ENCODE results near the gene ZNF365. TPM values are rescaled to one million over a fixed set of nuclear protein-coding genes. Genes with fewer than 3 reads are reported as not detected.

The ZNF365 gene
- polyA plus RNA-seq, 3 donors from 2014 or later = 4.2 to 9.8 (median 5.4) TPM

GRCh38 chr10:62381385-62382102 is 7.4 kb downstream of the ZNF365 start:
- Mint-ChIP-seq H3K27me3 (ENCODE audit: low read depth in 3 of 3) (peaks cover 7 to 10% (median 9%) of the 10 kb centered on the region in 3 donors), H3K4me1 (peaks cover 76 to 91% of the 10 kb centered on the region in 2 donors), H3K36me3 (peaks cover 0 to 7% (median 3%) of the 10 kb centered on the region in 3 donors), H3K9me3 (no peaks in the 10 kb centered on the region), H3K4me3 (peak overlapping the region in 1 of 5 donors; percentile 11), H3K27ac (peak overlapping the region in 2 of 6 donors; percentile 22 to 29)
- no peak for DNase-seq

DNA sequence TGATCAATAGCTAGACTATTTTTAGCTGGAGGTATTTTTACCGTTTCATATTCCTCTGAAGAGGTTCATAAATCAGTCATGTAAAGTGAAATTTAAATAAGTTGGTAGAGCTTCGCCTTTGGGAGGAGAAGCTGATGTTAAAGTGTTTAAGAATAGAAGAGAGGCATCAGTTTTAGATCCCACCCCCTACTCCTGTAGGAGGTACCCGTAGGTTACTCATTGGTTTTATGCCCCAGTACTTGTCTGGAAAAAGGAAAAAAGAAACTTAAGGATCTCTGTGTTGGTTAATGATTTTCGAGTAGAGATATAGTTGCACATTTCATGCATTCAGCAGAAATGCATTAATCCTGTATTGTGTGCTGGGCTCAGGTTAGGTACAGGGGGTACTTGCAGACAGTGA is 8.7 kb downstream of the ZNF365 start:
- peaks cover 77 to 92% of the 10 kb centered on the region in 2 donors for H3K4me1 Mint-ChIP-seq
- H3K36me3 Mint-ChIP-seq = peaks cover 3 to 14% (median 4%) of the 10 kb centered on the region in 3 donors
- no peak for DNase-seq
- H3K27me3 Mint-ChIP-seq (ENCODE audit: low read depth in 3 of 3) = peaks cover 7 to 12% (median 9%) of the 10 kb centered on the region in 3 donors
- H3K4me3 Mint-ChIP-seq = peak overlapping the region in 4 of 5 donors; percentile 51 to 75 (median 56)
- H3K9me3 Mint-ChIP-seq = no peaks in the 10 kb centered on the region
- peak overlapping the region; percentile 59 to 83 (median 62) for H3K27ac Mint-ChIP-seq

GRCh38 chr10:62384057-62384446 is 9.9 kb downstream of the ZNF365 start:
- Mint-ChIP-seq H3K36me3 (peaks cover 3 to 22% (median 5%) of the 10 kb centered on the region in 3 donors), H3K9me3 (no peaks in the 10 kb centered on the region), H3K27me3 (ENCODE audit: low read depth in 3 of 3) (peaks cover 7 to 11% (median 9%) of the 10 kb centered on the region in 3 donors), H3K4me3 (peak overlapping the region; percentile 65 to 85 (median 82)), H3K27ac (peak overlapping the region; percentile 62 to 93 (median 81)), H3K4me1 (peaks cover 81 to 92% of the 10 kb centered on the region in 2 donors)
- DNase-seq = peak; percentile 81 to 86 (median 82)

DNA sequence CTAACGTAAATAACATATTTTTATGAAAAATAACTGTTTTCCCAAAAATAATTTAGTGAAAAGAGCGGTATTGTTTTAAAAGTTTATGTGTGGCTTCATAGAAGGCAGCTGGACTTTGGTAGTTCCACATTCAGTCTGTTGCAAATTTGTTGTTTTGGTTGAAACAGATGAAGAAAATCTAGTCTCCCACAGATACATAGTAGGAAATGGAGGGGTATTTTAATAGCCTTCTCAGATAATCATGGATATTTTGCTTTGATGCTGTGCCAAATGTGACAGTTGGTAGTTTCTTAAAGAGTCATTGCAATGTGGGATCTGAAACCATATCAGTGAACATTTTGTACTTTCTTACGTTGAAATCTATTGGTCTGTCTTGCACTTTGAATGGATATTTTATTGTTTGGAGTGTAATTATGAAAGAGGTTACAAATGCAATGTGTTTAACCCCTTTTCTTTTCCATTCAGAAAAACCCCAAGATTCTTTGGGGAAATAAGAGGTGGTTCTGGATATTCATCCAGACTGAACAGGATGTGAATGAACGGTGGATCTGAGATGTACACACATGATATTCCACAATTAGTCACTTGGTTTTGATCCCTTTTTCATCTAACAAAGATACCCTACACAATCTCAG is 10.4 kb downstream of the ZNF365 start:
- DNase-seq = no peak
- peak overlapping the region; percentile 65 to 85 (median 82) for H3K4me3 Mint-ChIP-seq
- H3K4me1 Mint-ChIP-seq = peaks cover 80 to 94% of the 10 kb centered on the region in 2 donors
- H3K9me3 Mint-ChIP-seq = no peaks in the 10 kb centered on the region
- H3K27ac Mint-ChIP-seq = peak overlapping the region; percentile 62 to 93 (median 81)
- peaks cover 6 to 11% (median 11%) of the 10 kb centered on the region in 3 donors for H3K27me3 Mint-ChIP-seq (ENCODE audit: low read depth in 3 of 3)
- H3K36me3 Mint-ChIP-seq = peaks cover 3 to 22% (median 8%) of the 10 kb centered on the region in 3 donors

- peaks cover 4 to 11% (median 11%) of the 10 kb centered on the region in 3 donors for H3K27me3 Mint-ChIP-seq (ENCODE audit: low read depth in 3 of 3)
- H3K4me1 Mint-ChIP-seq = peaks cover 64 to 85% of the 10 kb centered on the region in 2 donors
- peaks cover 7 to 25% (median 16%) of the 10 kb centered on the region in 3 donors for H3K36me3 Mint-ChIP-seq
- H3K4me3 Mint-ChIP-seq = peak overlapping the region in 1 of 5 donors; percentile 26
- no peaks in the 10 kb centered on the region for H3K9me3 Mint-ChIP-seq
- DNase-seq = no peak
- H3K27ac Mint-ChIP-seq = peak overlapping the region in 3 of 6 donors; percentile 6 to 71 (median 33)
Observed at GRCh38 chr10:62386356-62387320, 12.5 kb downstream of the ZNF365 start.

GRCh38 chr10:62388328-62388727 is 14.2 kb downstream of the ZNF365 start:
- peak in 1 of 3 donors; percentile 39 for DNase-seq
- Mint-ChIP-seq H3K27me3 (ENCODE audit: low read depth in 3 of 3) (peaks cover 4 to 8% (median 7%) of the 10 kb centered on the region in 3 donors), H3K36me3 (peaks cover 13 to 29% (median 24%) of the 10 kb centered on the region in 3 donors), H3K4me1 (peaks cover 47 to 68% of the 10 kb centered on the region in 2 donors), H3K9me3 (no peaks in the 10 kb centered on the region), H3K4me3 (peak overlapping the region in 3 of 5 donors; percentile 14 to 68 (median 41)), H3K27ac (peak overlapping the region in 4 of 6 donors; percentile 12 to 80 (median 64))

DNA sequence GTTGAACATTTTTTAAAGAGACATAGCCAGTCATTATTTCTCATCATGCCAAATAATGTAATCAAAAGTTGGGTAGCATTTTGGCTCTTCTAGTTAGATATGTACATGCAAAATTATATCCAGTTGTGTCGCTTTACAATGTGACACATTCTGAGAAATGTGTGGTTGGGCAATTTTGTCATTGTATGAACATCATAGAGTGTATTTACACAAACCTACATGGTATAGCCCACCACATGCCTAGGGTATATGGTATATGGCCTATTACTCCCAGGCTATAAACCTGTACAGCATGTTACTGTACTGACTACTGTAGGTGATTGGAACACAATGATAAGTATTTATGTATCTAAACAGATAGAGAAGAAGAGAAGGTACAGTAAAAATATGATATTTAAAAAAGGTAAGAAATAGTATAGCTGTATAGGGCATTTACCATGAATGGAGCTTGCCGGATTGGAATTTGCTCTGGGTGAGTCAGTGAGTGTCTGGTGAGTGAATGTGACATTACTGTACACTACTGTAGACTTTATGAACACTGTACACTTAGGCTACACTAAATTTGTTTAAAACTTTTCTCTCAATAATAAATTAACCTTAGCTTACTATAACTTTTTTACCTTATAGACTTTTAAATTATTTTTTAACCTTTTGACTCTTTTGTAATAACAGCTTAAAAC is 16.5 kb downstream of the ZNF365 start:
- Mint-ChIP-seq H3K4me3 (no peak overlapping the region), H3K4me1 (peaks cover 26 to 45% of the 10 kb centered on the region in 2 donors), H3K9me3 (no peaks in the 10 kb centered on the region), H3K36me3 (peaks cover 18 to 29% (median 29%) of the 10 kb centered on the region in 3 donors), H3K27me3 (ENCODE audit: low read depth in 3 of 3) (peaks cover 0 to 4% (median 3%) of the 10 kb centered on the region in 3 donors), H3K27ac (no peak overlapping the region)
- no peak for DNase-seq

DNA sequence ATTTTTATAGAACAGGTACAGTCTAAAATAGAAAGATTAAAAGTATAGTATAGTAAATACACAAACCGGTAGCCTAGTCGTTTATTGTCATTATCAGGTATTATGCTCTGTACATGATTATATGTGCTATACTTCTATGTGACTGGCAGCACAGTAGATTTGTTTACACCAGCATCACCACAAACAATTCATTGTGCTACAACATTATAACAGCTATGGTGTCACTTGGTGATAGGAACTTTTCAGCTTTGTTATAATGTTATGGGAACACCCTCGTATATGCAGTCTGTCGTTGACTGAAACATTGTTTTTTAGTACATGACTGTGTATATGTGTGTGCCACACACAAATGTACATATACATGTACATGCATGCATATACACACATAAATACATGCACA is 19.1 kb downstream of the ZNF365 start:
- no peak for DNase-seq
- Mint-ChIP-seq H3K27me3 (ENCODE audit: low read depth in 3 of 3) (peaks cover 0 to 4% (median 2%) of the 10 kb centered on the region in 3 donors), H3K36me3 (peaks cover 22 to 31% (median 24%) of the 10 kb centered on the region in 3 donors), H3K9me3 (no peaks in the 10 kb centered on the region), H3K4me3 (no peak overlapping the region), H3K27ac (no peak overlapping the region), H3K4me1 (peaks cover 4 to 19% of the 10 kb centered on the region in 2 donors)

DNA sequence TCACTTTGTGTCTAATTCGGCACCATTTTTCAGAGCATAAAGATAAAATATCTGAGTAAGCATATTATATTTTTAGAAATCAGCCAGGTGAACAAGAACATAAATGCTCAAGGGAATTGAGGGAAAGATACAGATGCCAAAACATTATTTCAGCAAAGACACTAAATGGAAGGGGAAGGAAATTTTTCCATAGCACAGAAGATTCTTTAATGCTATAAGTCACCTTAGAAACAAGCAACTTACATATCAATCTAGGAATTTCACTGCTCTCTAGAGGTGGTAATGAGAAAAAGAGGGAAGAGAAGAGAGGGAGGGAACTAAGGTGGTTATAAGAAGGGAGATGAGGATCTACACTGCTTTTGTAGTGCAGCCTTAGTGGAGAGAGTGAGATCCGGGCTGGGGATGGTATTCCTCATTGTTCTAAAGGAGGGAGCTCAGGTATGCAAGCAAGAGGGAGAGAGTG is 20.4 kb downstream of the ZNF365 start:
- Mint-ChIP-seq H3K4me3 (no peak overlapping the region), H3K36me3 (peaks cover 24 to 32% (median 32%) of the 10 kb centered on the region in 3 donors), H3K9me3 (no peaks in the 10 kb centered on the region), H3K27me3 (ENCODE audit: low read depth in 3 of 3) (peaks cover 0 to 2% (median 2%) of the 10 kb centered on the region in 3 donors), H3K4me1 (peaks cover 0 to 9% of the 10 kb centered on the region in 2 donors), H3K27ac (no peak overlapping the region)
- no peak for DNase-seq

- Mint-ChIP-seq H3K4me1 (no peaks in the 10 kb centered on the region), H3K9me3 (no peaks in the 10 kb centered on the region), H3K27me3 (ENCODE audit: low read depth in 3 of 3) (peaks cover 0 to 5% (median 2%) of the 10 kb centered on the region in 3 donors), H3K36me3 (peaks cover 26 to 35% (median 32%) of the 10 kb centered on the region in 3 donors), H3K4me3 (no peak overlapping the region), H3K27ac (no peak overlapping the region)
- DNase-seq = no peak
Observed at GRCh38 chr10:62395892-62396291, 21.7 kb downstream of the ZNF365 start.

GRCh38 chr10:62396864-62397263 is 22.7 kb downstream of the ZNF365 start:
- Mint-ChIP-seq H3K36me3 (peaks cover 26 to 29% (median 27%) of the 10 kb centered on the region in 3 donors), H3K27me3 (ENCODE audit: low read depth in 3 of 3) (peaks cover 0 to 5% (median 2%) of the 10 kb centered on the region in 3 donors), H3K4me3 (no peak overlapping the region), H3K4me1 (no peaks in the 10 kb centered on the region), H3K27ac (no peak overlapping the region), H3K9me3 (no peaks in the 10 kb centered on the region)
- DNase-seq = no peak

GRCh38 chr10:62399211-62399610 is 25.0 kb downstream of the ZNF365 start:
- Mint-ChIP-seq H3K4me1 (no peaks in the 10 kb centered on the region), H3K27me3 (ENCODE audit: low read depth in 3 of 3) (peaks cover 0 to 5% (median 2%) of the 10 kb centered on the region in 3 donors), H3K9me3 (no peaks in the 10 kb centered on the region), H3K27ac (no peak overlapping the region), H3K36me3 (peaks cover 25 to 33% (median 28%) of the 10 kb centered on the region in 3 donors), H3K4me3 (no peak overlapping the region)
- DNase-seq = no peak
